NB4 (cell line): ENCODE data around the gene MPRIP.

Experiments used
- DNase-seq: peaks from one replicate; pipeline ENCODE4 v3.0.0; 2010; ENCODE audit warnings: low read depth
- H3K4me3 ChIP-seq: one replicate; pipeline ENCODE4 v1.5.1; 2011; ENCODE audit warnings: mild to moderate bottlenecking, low read depth, low read length, moderate library complexity
- CTCF ChIP-seq: IDR thresholded peaks from one replicate; pipeline ENCODE4 v1.5.1; 2012; ENCODE audit warnings: low read depth, low read length
- MAX ChIP-seq: IDR thresholded peaks from 2 replicates; pipeline ENCODE4 v1.6.1; 2011; ENCODE audit warnings: low read depth, low read length
- MYC ChIP-seq: IDR thresholded peaks from 2 replicates; pipeline ENCODE4 v1.6.1; 2011; ENCODE audit warnings: low read depth, low read length
- POLR2A ChIP-seq: IDR thresholded peaks from 2 replicates; pipeline ENCODE4 v1.6.1; 2011; ENCODE audit warnings: mild to moderate bottlenecking; ENCODE audit not compliant: insufficient read length; ENCODE audit errors: extremely low read depth

Gene MPRIP

GRCh38 chr17:17091276-17091675 is 49.0 kb downstream of the MPRIP start:
- no peak overlapping the region for H3K4me3 ChIP-seq
- TF ChIP-seq MAX (no peak), MYC (no peak), POLR2A (no peak), CTCF (no peak)
- no peak for DNase-seq

GRCh38 chr17:17091856-17092756 is 49.8 kb downstream of the MPRIP start:
- TF ChIP-seq MYC: peak; percentile 10; the same call in 1 of the 2 replicates
- no peak for TF ChIP-seq MAX
- TF ChIP-seq POLR2A: no peak
- TF ChIP-seq CTCF: no peak
- H3K4me3 ChIP-seq: no peak overlapping the region
- DNase-seq: peak; percentile 30

- DNase-seq: no peak
- no peak overlapping the region for H3K4me3 ChIP-seq
- TF ChIP-seq CTCF (no peak), MAX (no peak), POLR2A (no peak), MYC (no peak)
Measured at GRCh38 chr17:17093764-17094163, 51.5 kb downstream of the MPRIP start.

- DNase-seq: no peak
- H3K4me3 ChIP-seq: no peak overlapping the region
- TF ChIP-seq POLR2A (no peak), CTCF (no peak), MYC (no peak), MAX (no peak)
Measured at GRCh38 chr17:17096438-17097178, 54.4 kb downstream of the MPRIP start.

GRCh38 chr17:17097763-17098345 is 55.6 kb downstream of the MPRIP start:
- no peak for TF ChIP-seq POLR2A
- no peak for TF ChIP-seq CTCF
- no peak for TF ChIP-seq MAX
- no peak for TF ChIP-seq MYC
- H3K4me3 ChIP-seq: no peak overlapping the region
- no peak for DNase-seq
